Right lobe of liver (tissue), 4 donors: Measurements from ENCODE around the gene KCNQ1OT1.

Source experiments
- CTCF ChIP-seq, 4 donors: fragments of 200-600 bp in 3 of 4; fragments of 450-650 bp in 1 of 4; IDR thresholded peaks; one replicate each; pipeline versions ENCODE4 v1.5.1 to v1.8.0; 2016 to 2022; ENCODE audit warnings: antibody characterized with exemption in 4 of 4, mild to moderate bottlenecking in 2 of 4
- POLR2A ChIP-seq: fragments of 450-650 bp; IDR thresholded peaks from one replicate; pipeline ENCODE4 v1.6.1; 2017; ENCODE audit warnings: antibody characterized with exemption, mild to moderate bottlenecking
- donor health status: DM: no; HTN: no; CAD: no.
- donor health status: DM: no; HTN: no; CAD: no.
- donor health status: DM: no; HTN: yes; CAD: no.

GRCh38 chr11:2685051-2685450 lies 14.7 kb downstream of the KCNQ1OT1 start:
- TF ChIP-seq CTCF (IDR thresholded peaks at IDR 0.05) (no peak), POLR2A (no peak)
